Activated T-helper 17 cell treated with anti-CD3 and anti-CD28 coated beads, Interleukin-2, amount 50 U/mL, for 72 hours (primary cell): Measurements from ENCODE around the gene ANKRD31. TPM values are rescaled to one million over a fixed set of nuclear protein-coding genes. Genes with fewer than 3 reads are reported as not detected.
A peak's percentile ranks its signal among the peaks of the same experiment; 100 is the strongest.
"Not testable (repeated sequence)": the region's sequence is repeated elsewhere in the genome, so short reads cannot be mapped to it uniquely, and the experiment has no call there.

Experiments used
- ATAC-seq: fragments of 150-1000 bp; cut with Tn5 transposase; replicated peaks from 2 replicates; pipeline ENCODE4 v1.10.0; 2021; ENCODE audit warnings: mild to moderate bottlenecking, moderate library complexity
- H3K27ac Mint-ChIP-seq: one replicate; pipeline ENCODE4 v1.8.0; 2022; ENCODE audit warnings: mixed read lengths
- H3K27me3 Mint-ChIP-seq: one replicate; pipeline ENCODE4 v1.8.0; 2022; ENCODE audit warnings: mixed read lengths
- H3K36me3 Mint-ChIP-seq: one replicate; pipeline ENCODE4 v1.8.0; 2022; ENCODE audit warnings: low read depth, mild to moderate bottlenecking, mixed read lengths
- H3K4me1 Mint-ChIP-seq: one replicate; pipeline ENCODE4 v1.8.0; 2022; ENCODE audit warnings: mixed read lengths
- H3K4me3 Mint-ChIP-seq: one replicate; pipeline ENCODE4 v1.8.0; 2022; ENCODE audit warnings: mild to moderate bottlenecking, mixed read lengths
- H3K9me3 Mint-ChIP-seq: one replicate; pipeline ENCODE4 v1.8.0; 2022; ENCODE audit warnings: mixed read lengths
- total RNA-seq, 2 donors: library from RNA; stranded (reverse); gene quantifications; one replicate each; pipeline ENCODE4 v1.2.3, GENCODE V29; 2022

The ANKRD31 gene
- total RNA-seq, 2 donors from 2014 or later = 0.32 to 0.48 TPM

DNA sequence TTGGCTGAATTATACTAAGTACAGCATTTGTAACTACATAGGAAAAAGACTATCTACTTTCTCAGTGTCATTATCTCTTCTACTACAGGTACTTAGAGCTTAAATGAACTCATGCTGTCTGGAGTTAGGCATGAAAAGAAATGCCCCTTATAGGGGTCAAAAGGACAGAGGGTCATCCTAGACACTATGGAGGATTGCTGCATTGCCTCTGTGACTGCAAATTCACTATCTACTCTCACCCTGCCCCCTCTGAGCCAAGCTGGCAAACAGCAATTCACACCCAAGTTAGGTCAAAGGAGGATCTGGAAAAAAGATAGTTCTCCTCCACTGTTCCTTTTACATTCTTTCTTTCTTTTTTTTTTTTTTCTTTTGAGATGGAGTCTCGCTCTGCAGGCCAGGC, 36.7 kb downstream of the ANKRD31 start:
- no peaks in the 10 kb centered on the region for H3K9me3 Mint-ChIP-seq
- no peaks in the 10 kb centered on the region for H3K36me3 Mint-ChIP-seq
- no peaks in the 10 kb centered on the region for H3K4me1 Mint-ChIP-seq
- no peak overlapping the region for H3K4me3 Mint-ChIP-seq
- H3K27me3 Mint-ChIP-seq = no peaks in the 10 kb centered on the region
- no peak overlapping the region for H3K27ac Mint-ChIP-seq
- ATAC-seq = no peak

DNA sequence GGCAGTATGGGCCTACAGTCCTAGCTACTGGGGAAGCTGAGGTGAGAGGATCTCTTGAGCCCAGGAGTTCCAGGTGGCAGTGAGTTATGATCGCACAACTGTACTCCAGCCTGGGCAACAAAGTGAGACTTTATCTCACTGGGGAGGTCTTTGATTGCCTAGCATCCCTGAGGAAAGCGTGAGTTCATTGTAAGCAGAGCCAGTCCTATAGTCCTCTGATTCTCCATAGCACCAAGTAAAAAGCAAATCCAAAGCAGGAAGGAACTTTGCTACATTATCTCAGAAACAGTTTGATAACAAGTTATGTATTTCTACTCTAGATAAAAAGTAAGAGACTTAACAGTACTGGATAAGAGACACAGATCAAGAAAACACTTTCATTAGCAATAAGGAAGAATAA, 37.6 kb downstream of the ANKRD31 start:
- H3K27me3 Mint-ChIP-seq = no peaks in the 10 kb centered on the region
- H3K4me3 Mint-ChIP-seq = no peak overlapping the region
- ATAC-seq = no peak
- no peaks in the 10 kb centered on the region for H3K36me3 Mint-ChIP-seq
- no peaks in the 10 kb centered on the region for H3K9me3 Mint-ChIP-seq
- H3K4me1 Mint-ChIP-seq = no peaks in the 10 kb centered on the region
- no peak overlapping the region for H3K27ac Mint-ChIP-seq

DNA sequence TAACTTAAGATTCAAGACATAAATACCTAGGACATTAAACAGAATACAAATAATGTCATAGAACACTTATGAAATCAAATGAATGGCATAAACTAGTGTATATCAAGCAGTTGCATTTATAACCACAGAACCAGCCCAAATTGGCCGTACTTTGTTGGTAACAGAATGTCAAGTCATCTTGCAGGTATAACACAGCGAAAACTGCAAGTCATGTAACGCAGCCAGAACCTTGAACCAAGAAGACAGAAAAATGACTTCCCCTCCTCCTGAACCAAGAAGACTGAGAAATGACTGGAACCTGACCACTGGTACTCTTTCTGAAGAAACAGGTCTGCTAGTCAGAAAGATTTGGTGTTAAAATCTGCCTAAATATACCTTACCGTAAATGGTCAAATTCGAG, 38.9 kb downstream of the ANKRD31 start:
- Mint-ChIP-seq H3K36me3 (no peaks in the 10 kb centered on the region), H3K4me3 (no peak overlapping the region), H3K27ac (no peak overlapping the region), H3K27me3 (peaks cover 6% of the 10 kb centered on the region), H3K4me1 (no peaks in the 10 kb centered on the region), H3K9me3 (no peaks in the 10 kb centered on the region)
- no peak for ATAC-seq

DNA sequence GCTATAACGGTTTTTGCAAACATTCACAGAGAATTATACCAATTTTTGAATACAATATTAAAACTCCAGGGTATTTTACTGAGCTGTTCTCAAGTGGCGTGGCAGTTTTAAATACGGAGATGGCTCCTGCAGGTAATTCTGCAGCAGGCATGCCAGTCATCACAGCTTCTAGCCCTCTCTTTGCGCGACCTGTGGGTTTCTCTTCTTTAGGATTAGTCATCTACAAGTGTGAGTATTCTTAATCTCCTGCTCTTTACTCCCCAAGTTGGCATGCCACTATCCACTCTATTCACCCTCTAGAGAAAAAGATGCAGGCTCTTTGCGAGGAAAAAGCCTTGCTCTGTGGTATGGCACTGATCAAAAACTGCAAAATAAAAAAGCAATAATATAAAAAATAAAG, 43.9 kb downstream of the ANKRD31 start:
- H3K9me3 Mint-ChIP-seq = no peaks in the 10 kb centered on the region
- peak; percentile 44 for ATAC-seq
- H3K27me3 Mint-ChIP-seq = peaks cover 8% of the 10 kb centered on the region
- no peak overlapping the region for H3K27ac Mint-ChIP-seq
- H3K36me3 Mint-ChIP-seq = no peaks in the 10 kb centered on the region
- H3K4me3 Mint-ChIP-seq = no peak overlapping the region
- H3K4me1 Mint-ChIP-seq = no peaks in the 10 kb centered on the region

DNA sequence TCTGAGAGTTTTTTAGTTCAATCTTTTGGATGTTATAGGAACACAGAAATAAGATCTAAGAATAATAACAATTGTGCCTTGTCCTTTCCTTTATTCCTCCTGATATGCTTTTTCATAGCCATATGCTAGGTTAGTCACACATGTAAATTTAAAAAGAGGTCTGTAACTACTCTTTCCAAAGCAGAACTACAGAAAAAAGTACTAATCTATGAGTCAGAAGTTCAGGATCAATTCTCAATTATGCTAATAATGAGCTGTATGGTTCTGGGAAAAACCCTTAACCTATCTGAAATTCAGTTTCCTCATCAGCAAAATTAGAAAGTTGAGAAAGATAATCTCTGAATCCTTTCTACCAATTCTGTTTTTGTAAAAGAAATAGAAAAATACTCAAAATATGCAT, 44.4 kb downstream of the ANKRD31 start:
- H3K9me3 Mint-ChIP-seq = no peaks in the 10 kb centered on the region
- peaks cover 8% of the 10 kb centered on the region for H3K27me3 Mint-ChIP-seq
- no peak overlapping the region for H3K4me3 Mint-ChIP-seq
- no peak overlapping the region for H3K27ac Mint-ChIP-seq
- no peaks in the 10 kb centered on the region for H3K4me1 Mint-ChIP-seq
- H3K36me3 Mint-ChIP-seq = no peaks in the 10 kb centered on the region
- ATAC-seq = peak; percentile 60

DNA sequence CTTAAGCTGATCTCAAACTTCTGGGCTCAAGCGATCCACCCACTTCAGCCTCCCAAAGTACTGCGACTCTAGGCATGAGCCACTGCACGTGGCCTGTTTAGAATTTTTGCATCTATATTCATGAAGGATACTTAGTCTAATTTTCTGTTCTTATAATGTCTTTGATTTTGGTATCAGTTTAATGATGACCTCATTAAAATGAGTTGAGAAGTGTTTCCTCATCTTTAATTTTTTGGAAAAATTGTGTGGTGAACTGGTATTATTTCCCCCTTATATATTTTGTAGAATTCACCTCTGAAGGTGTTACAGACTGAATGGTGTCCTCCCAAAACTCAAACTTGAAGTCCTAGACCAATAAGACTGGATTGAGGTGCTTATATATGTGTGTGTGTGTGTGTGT, 46.5 kb downstream of the ANKRD31 start:
- Mint-ChIP-seq H3K4me1 (no peaks in the 10 kb centered on the region), H3K4me3 (no peak overlapping the region), H3K9me3 (no peaks in the 10 kb centered on the region), H3K27me3 (peaks cover 8% of the 10 kb centered on the region), H3K27ac (no peak overlapping the region), H3K36me3 (no peaks in the 10 kb centered on the region)
- ATAC-seq = no peak

DNA sequence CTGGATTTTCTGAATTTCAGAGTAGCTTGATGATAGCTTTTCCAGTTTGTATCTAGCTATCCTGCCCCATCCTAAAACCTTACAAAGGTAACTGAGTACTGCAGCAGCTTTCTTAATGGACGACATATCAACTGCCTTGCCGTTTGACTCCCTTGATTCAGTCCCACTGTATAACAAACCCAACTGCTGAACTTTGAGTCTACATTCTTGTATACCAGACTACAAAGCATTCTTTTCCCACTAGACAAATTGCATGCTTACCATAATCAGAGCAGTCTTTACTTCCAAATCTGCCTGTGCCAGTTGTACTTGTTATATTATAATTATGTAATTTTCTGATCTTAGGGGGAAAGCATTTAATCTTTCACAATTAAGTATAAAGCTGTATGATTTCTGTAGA, 47.3 kb downstream of the ANKRD31 start:
- H3K27me3 Mint-ChIP-seq = peaks cover 8% of the 10 kb centered on the region
- no peaks in the 10 kb centered on the region for H3K36me3 Mint-ChIP-seq
- ATAC-seq = no peak
- no peak overlapping the region for H3K4me3 Mint-ChIP-seq
- H3K27ac Mint-ChIP-seq = no peak overlapping the region
- no peaks in the 10 kb centered on the region for H3K4me1 Mint-ChIP-seq
- no peaks in the 10 kb centered on the region for H3K9me3 Mint-ChIP-seq

DNA sequence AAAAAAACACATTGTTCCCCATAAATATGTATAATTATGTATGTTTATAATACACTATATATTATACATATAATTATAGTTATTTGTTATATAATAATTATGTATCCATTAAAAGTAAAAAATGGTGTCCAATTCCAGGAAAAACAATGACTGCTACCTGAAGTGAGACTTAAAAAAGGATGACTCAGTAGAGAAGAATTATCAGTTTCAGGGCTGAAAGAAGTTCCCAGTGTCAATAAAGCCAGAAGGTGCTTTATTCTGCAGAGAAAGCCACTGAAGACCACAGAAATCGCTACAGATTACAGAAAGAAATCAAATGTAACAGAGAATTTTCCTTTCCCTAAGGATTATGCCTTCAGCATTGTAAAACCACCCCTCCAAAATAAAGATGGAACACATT, 50.9 kb downstream of the ANKRD31 start:
- Mint-ChIP-seq H3K4me1 (no peaks in the 10 kb centered on the region), H3K4me3 (no peak overlapping the region), H3K27ac (no peak overlapping the region), H3K9me3 (no peaks in the 10 kb centered on the region), H3K27me3 (no peaks in the 10 kb centered on the region), H3K36me3 (no peaks in the 10 kb centered on the region)
- no peak for ATAC-seq

DNA sequence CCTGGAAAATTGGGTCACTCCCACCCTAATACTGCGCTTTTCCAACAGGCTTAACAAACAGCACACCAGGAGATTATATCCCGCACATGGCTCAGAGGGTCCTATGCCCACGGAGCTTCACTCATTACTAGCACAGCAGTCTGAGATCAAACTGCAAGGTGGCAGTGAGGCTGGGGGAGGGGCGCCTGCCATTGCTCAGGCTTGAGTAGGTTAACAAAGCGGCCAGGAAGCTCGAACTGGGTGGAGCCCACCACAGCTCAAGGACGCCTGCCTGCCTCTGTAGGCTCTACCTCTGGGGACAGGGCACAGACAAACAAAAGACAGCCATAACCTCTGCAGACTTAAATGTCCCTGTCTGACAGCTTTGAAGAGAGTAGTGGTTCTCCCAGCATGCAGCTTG, 60.7 kb downstream of the ANKRD31 start:
- H3K9me3 Mint-ChIP-seq = not testable (repeated sequence)

DNA sequence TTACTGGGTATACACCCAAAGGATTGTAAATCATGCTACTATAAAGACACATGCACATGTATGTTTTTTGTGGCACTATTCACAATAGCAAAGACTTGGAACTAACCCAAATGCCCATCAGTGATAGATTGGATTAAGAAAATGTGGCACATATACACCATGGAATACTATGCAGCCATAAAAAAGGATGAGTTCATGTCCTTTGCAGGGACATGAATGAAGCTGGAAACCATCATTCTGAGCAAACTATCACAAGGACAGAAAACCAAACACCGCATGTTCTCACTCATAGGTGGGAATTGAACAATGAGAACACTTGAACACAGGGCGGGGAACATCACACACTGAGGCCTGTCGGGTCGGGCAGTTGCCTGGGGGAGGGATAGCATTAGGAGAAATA, 61.8 kb downstream of the ANKRD31 start:
- ATAC-seq, H3K27me3 Mint-ChIP-seq, H3K27ac Mint-ChIP-seq, H3K9me3 Mint-ChIP-seq, H3K4me3 Mint-ChIP-seq, H3K4me1 Mint-ChIP-seq, H3K36me3 Mint-ChIP-seq: not testable (repeated sequence)

More for the DNA sequence above, 60.7 kb downstream of the ANKRD31 start:
- not testable (repeated sequence) for H3K36me3 Mint-ChIP-seq, H3K27me3 Mint-ChIP-seq, H3K4me1 Mint-ChIP-seq, H3K4me3 Mint-ChIP-seq, H3K27ac Mint-ChIP-seq, ATAC-seq

DNA sequence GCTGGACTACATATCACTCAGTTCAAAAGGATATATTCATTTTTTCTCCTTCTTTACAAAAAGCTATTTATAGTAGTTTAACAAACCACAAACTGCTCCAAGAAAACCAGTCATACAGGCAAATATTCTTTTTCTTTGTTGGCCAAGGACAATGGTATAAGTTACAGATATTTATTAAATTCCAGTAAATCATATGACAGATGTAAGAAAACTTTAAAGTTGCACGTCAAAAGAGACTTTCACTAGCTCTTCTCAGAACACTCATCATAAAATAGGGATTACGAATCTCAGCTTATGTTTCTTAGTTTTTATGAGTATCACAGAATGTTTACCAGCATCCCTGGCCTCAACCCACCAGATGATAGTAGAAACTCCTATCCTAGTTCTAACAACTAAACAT, 67.2 kb downstream of the ANKRD31 start:
- Mint-ChIP-seq H3K36me3 (no peaks in the 10 kb centered on the region), H3K9me3 (no peaks in the 10 kb centered on the region), H3K27me3 (no peaks in the 10 kb centered on the region), H3K4me1 (no peaks in the 10 kb centered on the region), H3K4me3 (no peak overlapping the region), H3K27ac (no peak overlapping the region)
- no peak for ATAC-seq

DNA sequence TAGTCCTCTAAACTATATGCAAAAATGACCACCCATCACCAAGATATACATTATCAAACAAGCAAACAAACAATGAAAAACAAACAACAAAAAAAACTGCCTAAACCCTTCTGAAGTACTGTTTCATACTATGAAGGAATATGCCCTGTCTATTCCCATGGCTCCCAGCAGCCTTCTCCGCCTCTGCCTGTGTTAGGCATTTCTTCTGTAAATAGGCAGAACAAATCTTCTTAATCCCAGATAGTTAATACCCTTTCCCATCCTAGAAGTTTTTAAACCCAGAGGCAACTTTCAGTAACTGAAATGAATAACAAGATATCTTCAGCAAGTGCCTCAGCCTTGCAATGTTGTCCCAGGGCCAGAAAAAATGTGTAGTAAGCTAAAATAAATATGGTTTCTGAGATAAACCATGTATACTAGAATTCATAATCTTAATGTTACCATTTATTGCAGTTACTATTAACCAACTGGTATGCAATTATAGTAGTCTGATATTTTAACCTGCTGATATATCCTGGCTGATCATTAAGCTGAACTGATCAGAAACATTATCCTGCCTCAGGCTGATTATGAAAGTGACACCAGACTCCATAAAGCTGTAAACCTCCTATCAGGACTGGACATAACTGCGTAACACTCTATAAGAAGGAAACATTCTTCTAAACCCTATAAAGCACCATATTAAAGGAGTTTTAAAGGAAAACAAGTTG, 68.5 kb downstream of the ANKRD31 start:
- no peak overlapping the region for H3K27ac Mint-ChIP-seq
- no peak overlapping the region for H3K4me3 Mint-ChIP-seq
- no peak for ATAC-seq
- H3K4me1 Mint-ChIP-seq = no peaks in the 10 kb centered on the region
- no peaks in the 10 kb centered on the region for H3K9me3 Mint-ChIP-seq
- H3K36me3 Mint-ChIP-seq = no peaks in the 10 kb centered on the region
- H3K27me3 Mint-ChIP-seq = no peaks in the 10 kb centered on the region

DNA sequence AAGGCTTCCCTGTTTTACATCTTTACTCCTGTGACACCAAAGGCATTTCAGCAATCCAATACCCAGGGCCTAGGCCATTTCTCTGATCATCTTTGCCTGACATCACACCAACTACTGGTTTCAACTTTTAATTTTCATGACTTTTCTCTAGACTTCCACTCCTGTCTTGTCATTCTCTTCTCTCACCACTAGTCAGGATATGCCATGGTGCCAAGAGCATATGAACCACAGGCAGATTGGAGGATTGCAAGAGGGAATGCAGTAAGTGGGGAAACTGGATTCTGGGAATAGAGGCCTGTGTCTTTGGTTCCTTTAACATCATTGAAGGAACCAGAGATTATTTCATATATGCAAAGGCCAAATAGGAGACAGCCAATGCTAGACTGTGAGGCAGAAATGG, 69.3 kb downstream of the ANKRD31 start:
- H3K36me3 Mint-ChIP-seq = no peaks in the 10 kb centered on the region
- no peak overlapping the region for H3K27ac Mint-ChIP-seq
- no peaks in the 10 kb centered on the region for H3K27me3 Mint-ChIP-seq
- no peak overlapping the region for H3K4me3 Mint-ChIP-seq
- ATAC-seq = no peak
- H3K4me1 Mint-ChIP-seq = no peaks in the 10 kb centered on the region
- H3K9me3 Mint-ChIP-seq = peaks cover 2% of the 10 kb centered on the region

DNA sequence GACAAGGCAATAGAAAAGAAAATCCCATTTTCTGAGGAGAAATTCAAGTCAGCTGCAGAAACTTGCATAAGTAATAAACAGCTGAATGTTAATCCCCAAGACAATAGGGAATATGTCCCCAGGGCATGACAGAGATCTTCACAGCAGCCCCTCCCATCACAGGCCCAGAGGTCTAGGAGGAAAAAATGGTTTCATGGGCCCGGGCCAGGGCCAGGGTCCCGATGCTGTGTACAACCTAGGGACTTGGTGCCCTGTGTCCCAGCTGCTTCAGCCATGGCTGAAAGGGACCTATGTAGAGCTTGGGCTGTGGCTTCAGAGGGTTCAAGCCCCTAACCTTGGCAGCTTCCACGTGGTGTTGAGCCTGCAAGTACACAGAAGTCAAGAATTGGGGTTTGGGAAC, 75.2 kb downstream of the ANKRD31 start:
- H3K4me1 Mint-ChIP-seq, H3K27me3 Mint-ChIP-seq: not testable (repeated sequence)

DNA sequence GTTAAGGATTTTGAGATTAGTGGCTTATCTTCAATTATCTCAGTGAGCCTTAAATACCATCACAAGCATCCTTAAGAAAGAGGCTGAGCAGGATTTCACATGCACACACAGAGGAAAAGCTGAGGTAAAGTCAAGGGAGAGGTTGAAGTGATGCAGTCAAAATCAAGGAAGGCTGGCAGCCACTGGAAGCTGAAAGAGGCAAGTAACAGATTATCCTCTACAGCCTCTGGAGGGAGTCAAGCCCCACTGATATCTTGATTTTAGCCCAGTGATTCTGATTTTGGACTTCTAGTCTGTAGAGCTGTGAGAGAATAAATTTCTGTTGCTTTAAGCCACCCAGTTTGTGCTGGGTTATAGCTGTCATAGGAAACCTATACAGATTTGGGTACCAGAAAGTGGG, 80.1 kb downstream of the ANKRD31 start:
- Mint-ChIP-seq H3K36me3 (no peaks in the 10 kb centered on the region), H3K27ac (no peak overlapping the region), H3K27me3 (no peaks in the 10 kb centered on the region), H3K9me3 (peaks cover 29% of the 10 kb centered on the region), H3K4me3 (no peak overlapping the region), H3K4me1 (no peaks in the 10 kb centered on the region)
- no peak for ATAC-seq

More for the DNA sequence above, 75.2 kb downstream of the ANKRD31 start:
- not testable (repeated sequence) for H3K4me3 Mint-ChIP-seq, H3K27ac Mint-ChIP-seq, H3K36me3 Mint-ChIP-seq, ATAC-seq
- peaks cover 31% of the 10 kb centered on the region for H3K9me3 Mint-ChIP-seq

DNA sequence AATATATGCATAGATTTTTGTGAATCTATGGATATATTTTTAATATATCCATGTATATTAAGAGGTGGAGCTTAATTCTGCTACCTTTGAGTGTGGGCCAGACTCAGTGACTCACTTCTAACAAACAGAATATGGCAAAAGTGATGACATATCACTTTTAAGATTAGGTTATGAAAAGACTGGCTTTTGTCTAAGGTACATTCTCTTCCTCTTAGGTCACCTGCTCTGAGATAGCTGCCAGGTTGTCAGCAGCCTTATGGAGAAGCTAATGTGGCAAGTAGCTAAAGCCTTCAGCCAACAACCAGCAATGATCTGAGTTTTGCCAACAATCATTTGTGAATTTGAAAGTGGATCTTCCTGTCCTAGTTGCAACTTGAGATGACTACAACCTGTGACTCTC, 83.8 kb downstream of the ANKRD31 start:
- Mint-ChIP-seq H3K27me3 (no peaks in the 10 kb centered on the region), H3K4me3 (no peak overlapping the region), H3K27ac (no peak overlapping the region), H3K36me3 (no peaks in the 10 kb centered on the region), H3K4me1 (no peaks in the 10 kb centered on the region), H3K9me3 (peaks cover 22% of the 10 kb centered on the region)
- no peak for ATAC-seq
